Stimulated activated naive B cell treated with anti-CD40 and anti-IgM and Interleukin-4, amounts not matched to agents 10 μg/mL and 1 μg/mL and 100 μg/mL, for 72 hours (primary cell): ENCODE results near the gene IGFL4.
A peak's percentile ranks its signal among the peaks of the same experiment; 100 is the strongest.

Experiments
- ATAC-seq, 2 donors: fragments of 150-1000 bp; cut with Tn5 transposase; replicated peaks; 2 replicates each; pipeline ENCODE4 v1.10.0; 2021; ENCODE audit warnings: moderate library complexity in 1 of 2
- DNase-seq: peaks from one replicate; pipeline ENCODE4 v3.0.0; 2021
- H3K27ac Mint-ChIP-seq: one replicate; pipeline ENCODE4 v1.8.0; 2022; ENCODE audit warnings: mild to moderate bottlenecking, mixed read lengths
- H3K27me3 Mint-ChIP-seq, 2 donors: one replicate each; pipeline ENCODE4 v1.8.0; 2022; ENCODE audit warnings: mixed read lengths in 2 of 2
- H3K36me3 Mint-ChIP-seq, 2 donors: one replicate each; pipeline ENCODE4 v1.8.0; 2022; ENCODE audit warnings: mixed read lengths in 2 of 2, mild to moderate bottlenecking in 1 of 2
- H3K4me1 Mint-ChIP-seq, 2 donors: one replicate each; pipeline ENCODE4 v1.8.0; 2022; ENCODE audit warnings: mixed read lengths in 2 of 2, mild to moderate bottlenecking in 1 of 2
- H3K4me3 Mint-ChIP-seq, 2 donors: one replicate each; pipeline ENCODE4 v1.8.0; 2022; ENCODE audit warnings: mild to moderate bottlenecking in 2 of 2, mixed read lengths in 2 of 2, moderate library complexity in 1 of 2
- H3K9me3 Mint-ChIP-seq, 2 donors: one replicate each; pipeline ENCODE4 v1.8.0; 2022; ENCODE audit warnings: mixed read lengths in 2 of 2, mild to moderate bottlenecking in 1 of 2

Gene IGFL4

GRCh38 chr19:46000491-46001246 is 40.1 kb downstream of the IGFL4 start:
- peak overlapping the region; percentile 73 for H3K27ac Mint-ChIP-seq
- peaks cover 30 to 39% of the 10 kb centered on the region in 2 donors for H3K4me1 Mint-ChIP-seq
- peaks cover 0 to 4% of the 10 kb centered on the region in 2 donors for H3K9me3 Mint-ChIP-seq
- peak overlapping the region; percentile 72 to 77 for H3K4me3 Mint-ChIP-seq
- peak; percentile 88 to 89 for ATAC-seq
- DNase-seq: no peak
- H3K27me3 Mint-ChIP-seq: peaks cover 20 to 26% of the 10 kb centered on the region in 2 donors
- peaks cover 25 to 50% of the 10 kb centered on the region in 2 donors for H3K36me3 Mint-ChIP-seq

- Mint-ChIP-seq H3K36me3 (peaks cover 25 to 46% of the 10 kb centered on the region in 2 donors), H3K27ac (peak overlapping the region; percentile 73), H3K9me3 (peaks cover 0 to 4% of the 10 kb centered on the region in 2 donors), H3K4me3 (peak overlapping the region; percentile 29 to 69), H3K27me3 (peaks cover 20 to 26% of the 10 kb centered on the region in 2 donors), H3K4me1 (peaks cover 30 to 39% of the 10 kb centered on the region in 2 donors)
- DNase-seq: no peak
- no peak for ATAC-seq
Measured at GRCh38 chr19:45999653-46000121, 41.1 kb downstream of the IGFL4 start.

- H3K4me3 Mint-ChIP-seq: no peak overlapping the region
- H3K9me3 Mint-ChIP-seq: peaks cover 0 to 4% of the 10 kb centered on the region in 2 donors
- ATAC-seq: no peak
- no peak overlapping the region for H3K27ac Mint-ChIP-seq
- H3K36me3 Mint-ChIP-seq: peaks cover 25 to 46% of the 10 kb centered on the region in 2 donors
- peaks cover 30 to 39% of the 10 kb centered on the region in 2 donors for H3K4me1 Mint-ChIP-seq
- DNase-seq: no peak
- H3K27me3 Mint-ChIP-seq: peaks cover 20 to 26% of the 10 kb centered on the region in 2 donors
Measured at GRCh38 chr19:45998834-45999233, 42.0 kb downstream of the IGFL4 start.

GRCh38 chr19:45996933-45997332 is 43.9 kb downstream of the IGFL4 start:
- Mint-ChIP-seq H3K27me3 (peaks cover 20 to 26% of the 10 kb centered on the region in 2 donors), H3K9me3 (peaks cover 0 to 4% of the 10 kb centered on the region in 2 donors), H3K4me1 (peaks cover 30 to 39% of the 10 kb centered on the region in 2 donors), H3K4me3 (peak overlapping the region in 1 of 2 donors; percentile 55), H3K27ac (no peak overlapping the region), H3K36me3 (peaks cover 20 to 37% of the 10 kb centered on the region in 2 donors)
- DNase-seq (no peak), ATAC-seq (no peak)

GRCh38 chr19:45995715-45996385 is 45.0 kb downstream of the IGFL4 start:
- Mint-ChIP-seq H3K4me1 (peaks cover 29 to 38% of the 10 kb centered on the region in 2 donors), H3K36me3 (peaks cover 20 to 31% of the 10 kb centered on the region in 2 donors), H3K27me3 (peaks cover 20 to 24% of the 10 kb centered on the region in 2 donors), H3K4me3 (no peak overlapping the region), H3K27ac (no peak overlapping the region), H3K9me3 (peaks cover 0 to 4% of the 10 kb centered on the region in 2 donors)
- no peak for ATAC-seq
- DNase-seq: no peak

GRCh38 chr19:45994998-45995714 is 45.6 kb downstream of the IGFL4 start, which contains the start of gene CCDC61:
CCDC61 (plus strand) TSS chr19:45995467; CDS start chr19:46003019, 7,552 bp downstream.
- DNase-seq: peak; percentile 97
- H3K27me3 Mint-ChIP-seq: peaks cover 19 to 23% of the 10 kb centered on the region in 2 donors
- peaks cover 22 to 31% of the 10 kb centered on the region in 2 donors for H3K4me1 Mint-ChIP-seq
- H3K36me3 Mint-ChIP-seq: peaks cover 20 to 24% of the 10 kb centered on the region in 2 donors
- H3K4me3 Mint-ChIP-seq: no peak within 1 kb of the TSS
- no peak within 1 kb of the TSS for H3K27ac Mint-ChIP-seq
- peak; percentile 97 for ATAC-seq
- peaks cover 0 to 4% of the 10 kb centered on the region in 2 donors for H3K9me3 Mint-ChIP-seq

GRCh38 chr19:45994456-45994997 is 46.3 kb downstream of the IGFL4 start:
- ATAC-seq: peak; percentile 12 to 13

GRCh38 chr19:45990113-45990728 is 50.6 kb downstream of the IGFL4 start:
- DNase-seq: no peak
- Mint-ChIP-seq H3K36me3 (no peaks in the 10 kb centered on the region), H3K27ac (no peak overlapping the region), H3K9me3 (no peaks in the 10 kb centered on the region), H3K4me3 (no peak overlapping the region), H3K27me3 (peaks cover 27 to 37% of the 10 kb centered on the region in 2 donors), H3K4me1 (no peaks in the 10 kb centered on the region)
- ATAC-seq: no peak

More at GRCh38 chr19:45994456-45994997, 46.3 kb downstream of the IGFL4 start:
- H3K27me3 Mint-ChIP-seq: peaks cover 19 to 23% of the 10 kb centered on the region in 2 donors
- H3K27ac Mint-ChIP-seq: no peak overlapping the region
- peaks cover 16 to 25% of the 10 kb centered on the region in 2 donors for H3K4me1 Mint-ChIP-seq
- H3K36me3 Mint-ChIP-seq: peaks cover 18 to 20% of the 10 kb centered on the region in 2 donors
- peaks cover 0 to under 1% of the 10 kb centered on the region in 2 donors for H3K9me3 Mint-ChIP-seq
- no peak overlapping the region for H3K4me3 Mint-ChIP-seq
- no peak for DNase-seq
